ENCODE measurements around the gene CTNNBIP1. TPM values are rescaled to one million over a fixed set of nuclear protein-coding genes. Genes with fewer than 3 reads are reported as not detected.

The CTNNBIP1 gene
- total RNA-seq, 8 experiments from 2014 or later, result 4.9 to 33.1 (median 24.1) TPM

- 0 to 80% (median 27%) methylated on average over 1 to 7 of the region's 9 CpGs; no CpG with 5 or more reads in 3 of the 10 experiments for WGBS, 10 experiments
- H3K27ac ChIP-seq, result peak overlapping the region; percentile 14 to 48
- no peak for ATAC-seq (replicated peaks in 6 of 8)
These were observed 74.7 kb downstream of the CTNNBIP1 start for GRCh38 chr1:9835404-9835757.

DNA sequence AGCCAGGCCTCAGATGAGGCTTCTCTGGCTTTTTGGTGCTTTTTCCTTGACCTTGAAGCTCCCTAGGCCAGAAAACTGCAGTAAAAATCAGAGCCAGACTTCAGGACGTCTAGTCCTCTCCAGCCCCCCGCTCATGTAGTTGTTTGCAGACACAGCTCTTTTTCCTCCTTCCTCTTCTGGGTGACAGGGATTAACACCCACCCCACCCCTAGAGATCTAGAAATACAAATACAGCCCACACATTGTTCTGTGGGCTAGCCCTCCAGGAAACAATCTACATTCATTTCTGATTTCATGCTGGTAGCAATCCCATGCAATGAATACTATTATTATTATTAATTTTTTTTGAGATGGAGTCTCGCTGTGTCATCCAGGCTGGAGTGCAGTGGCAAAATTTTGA is 76.4 kb downstream of the CTNNBIP1 start:
- H3K4me1 ChIP-seq (replicated peaks in 1 of 2), result peaks cover 11 to 14% of the 10 kb centered on the region in 2 donors

More at GRCh38 chr1:9835404-9835757, 74.7 kb downstream of the CTNNBIP1 start:
- in situ Hi-C loops (cut with MboI; ENCODE audit: low pct_unique_long_range_greater_than_20kb in 2 of 9, low sequenced_read_pairs in 9 of 9, unreplicated experiment in 9 of 9), result no loop called here
- Histone ChIP-seq H3K4me1 (replicated peaks in 1 of 2) (peaks cover 11 to 14% of the 10 kb centered on the region in 2 donors), H3K4me3 (no peak overlapping the region)

DNA sequence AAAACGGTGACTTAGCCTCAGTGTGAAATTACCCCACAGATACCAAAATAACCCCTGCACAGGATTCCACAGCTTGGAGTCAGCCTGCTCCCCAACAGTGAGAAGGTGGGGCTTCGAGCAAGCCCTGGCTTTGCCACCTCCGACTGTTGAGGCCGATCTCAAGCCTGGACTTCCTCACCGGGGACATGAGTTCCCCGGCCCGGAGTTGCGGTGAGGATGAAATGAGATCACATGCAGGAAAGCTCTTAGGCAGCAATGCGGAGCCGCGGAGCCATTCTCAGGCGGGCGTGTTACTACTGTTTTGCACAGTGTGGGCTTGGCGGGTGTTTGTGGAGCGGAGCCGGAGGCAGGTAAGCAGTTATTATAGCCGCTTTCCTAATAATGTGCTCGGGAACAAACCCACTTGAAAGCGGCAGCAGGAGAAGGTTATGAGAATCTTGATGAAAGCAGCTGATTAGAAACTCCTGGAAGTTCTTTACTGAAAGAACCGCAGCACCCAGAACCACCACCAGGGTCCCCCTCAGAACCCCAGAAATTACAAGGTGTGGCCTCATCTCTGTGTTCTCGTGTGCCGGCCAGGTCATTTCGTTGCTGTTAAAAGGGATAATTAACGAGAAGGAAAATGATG is 82.4 kb downstream of the CTNNBIP1 start:
- WGBS, 10 experiments, result 71 to 100% (median 82%) methylated on average over 1 to 20 of the region's 24 CpGs
- H3K4me1 ChIP-seq (replicated peaks in 1 of 2), result peaks cover 11 to 23% of the 10 kb centered on the region in 2 donors
- no peak overlapping the region for H3K27ac ChIP-seq
- H3K4me3 ChIP-seq, result no peak overlapping the region
- ATAC-seq (replicated peaks in 6 of 8), result no peak
- in situ Hi-C loops (cut with MboI; ENCODE audit: low pct_unique_long_range_greater_than_20kb in 2 of 9, low sequenced_read_pairs in 9 of 9, unreplicated experiment in 9 of 9), result no loop called here

More for the DNA sequence above, 76.4 kb downstream of the CTNNBIP1 start:
- Histone ChIP-seq H3K27ac (no peak overlapping the region), H3K4me3 (no peak overlapping the region)
- 69 to 89% (median 78%) methylated on average over 1 to 3 of the region's 3 CpGs; no CpG with 5 or more reads in 6 of the 10 experiments for WGBS, 10 experiments
- no peak for ATAC-seq (replicated peaks in 6 of 8)
- in situ Hi-C loops (cut with MboI; ENCODE audit: low pct_unique_long_range_greater_than_20kb in 2 of 9, low sequenced_read_pairs in 9 of 9, unreplicated experiment in 9 of 9), result no loop called here

GRCh38 chr1:9826616-9827015 is 83.5 kb downstream of the CTNNBIP1 start:
- Histone ChIP-seq H3K4me3 (no peak overlapping the region), H3K4me1 (replicated peaks in 1 of 2) (peaks cover 17 to 29% of the 10 kb centered on the region in 2 donors), H3K27ac (peak overlapping the region in 1 of 2 donors; percentile 9)
- in situ Hi-C loops (cut with MboI; ENCODE audit: low pct_unique_long_range_greater_than_20kb in 2 of 9, low sequenced_read_pairs in 9 of 9, unreplicated experiment in 9 of 9), result no loop called here
- WGBS, 10 experiments, result 43 to 100% (median 80%) methylated on average over 1 to 3 of the region's 3 CpGs; no CpG with 5 or more reads in 5 of the 10 experiments
- ATAC-seq (replicated peaks in 6 of 8), result no peak

DNA sequence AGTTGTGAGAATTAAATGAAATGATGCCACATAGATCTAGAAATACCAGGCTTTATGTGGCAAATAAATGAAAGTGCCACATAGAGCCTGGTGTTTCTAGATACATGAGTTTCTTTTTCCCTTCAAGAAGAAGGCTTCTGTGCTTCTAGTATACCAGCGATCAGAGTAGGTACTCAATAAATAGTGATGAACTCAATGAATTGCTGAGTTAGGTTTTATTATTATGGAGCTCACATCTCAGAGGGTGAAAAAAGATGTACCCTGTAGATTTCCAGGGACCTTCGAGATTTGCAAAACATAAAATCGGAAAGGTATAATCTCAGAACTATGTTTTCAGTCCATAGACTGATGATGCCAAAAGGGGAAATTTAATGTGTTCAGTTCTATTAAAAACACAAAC is 84.0 kb downstream of the CTNNBIP1 start:
- in situ Hi-C loops (cut with MboI; ENCODE audit: low pct_unique_long_range_greater_than_20kb in 2 of 9, low sequenced_read_pairs in 9 of 9, unreplicated experiment in 9 of 9), result no loop called here
- WGBS, 10 experiments, result 33 to 100% (median 91%) methylated on average over 1 to 3 of the region's 3 CpGs; no CpG with 5 or more reads in 1 of the 10 experiments
- Histone ChIP-seq H3K4me1 (replicated peaks in 1 of 2) (peaks cover 22 to 33% of the 10 kb centered on the region in 2 donors), H3K27ac (no peak overlapping the region), H3K4me3 (no peak overlapping the region)
- ATAC-seq (replicated peaks in 6 of 8), result no peak

GRCh38 chr1:9825093-9826074 is 84.7 kb downstream of the CTNNBIP1 start:
- Histone ChIP-seq H3K4me1 (replicated peaks in 1 of 2) (peaks cover 28 to 36% of the 10 kb centered on the region in 2 donors), H3K27ac (peak overlapping the region in 1 of 2 donors; percentile 25), H3K4me3 (no peak overlapping the region)
- in situ Hi-C loops (cut with MboI; ENCODE audit: low pct_unique_long_range_greater_than_20kb in 2 of 9, low sequenced_read_pairs in 9 of 9, unreplicated experiment in 9 of 9), result no loop called here
- WGBS, 10 experiments, result 9 to 44% (median 25%) methylated on average over 1 to 15 of the region's 17 CpGs; no CpG with 5 or more reads in 1 of the 10 experiments
- peak; percentile 20 to 69 (median 42) for ATAC-seq (replicated peaks in 6 of 8)

GRCh38 chr1:9824702-9825089 is 85.4 kb downstream of the CTNNBIP1 start:
- Histone ChIP-seq H3K4me1 (replicated peaks in 1 of 2) (peaks cover 28 to 36% of the 10 kb centered on the region in 2 donors), H3K4me3 (peak overlapping the region in 4 of 5 donors; percentile 72 to 93 (median 90)), H3K27ac (peak overlapping the region in 1 of 2 donors; percentile 78)
- WGBS, 10 experiments, result 0 to 90% (median 53%) methylated on average over 1 to 5 of the region's 12 CpGs; no CpG with 5 or more reads in 4 of the 10 experiments
- in situ Hi-C loops (cut with MboI; ENCODE audit: low pct_unique_long_range_greater_than_20kb in 2 of 9, low sequenced_read_pairs in 9 of 9, unreplicated experiment in 9 of 9), result no loop called here
- ATAC-seq (replicated peaks in 6 of 8), result no peak

- peak within 1 kb of the TSS; percentile 85 to 90 for H3K27ac ChIP-seq
- ATAC-seq (replicated peaks in 6 of 8), result peak; percentile 60 to 85 (median 80)
- H3K4me3 ChIP-seq, result peak within 1 kb of the TSS; percentile 57 to 93 (median 88)
- 4 to 20% (median 9%) methylated on average over 1 to 12 of the region's 93 CpGs; no CpG with 5 or more reads in 6 of the 10 experiments for WGBS, 10 experiments
- in situ Hi-C loops (cut with MboI; ENCODE audit: low pct_unique_long_range_greater_than_20kb in 2 of 9, low sequenced_read_pairs in 9 of 9, unreplicated experiment in 9 of 9), result no loop called here
- peaks cover 28 to 36% of the 10 kb centered on the region in 2 donors for H3K4me1 ChIP-seq (replicated peaks in 1 of 2)
These were observed 85.9 kb downstream of the CTNNBIP1 start, which contains the start of gene CLSTN1 for GRCh38 chr1:9823943-9824701. TSS of gene CLSTN1 (minus strand) at chr1:9823965. CDS start at chr1:9823733, 232 bp downstream.

DNA sequence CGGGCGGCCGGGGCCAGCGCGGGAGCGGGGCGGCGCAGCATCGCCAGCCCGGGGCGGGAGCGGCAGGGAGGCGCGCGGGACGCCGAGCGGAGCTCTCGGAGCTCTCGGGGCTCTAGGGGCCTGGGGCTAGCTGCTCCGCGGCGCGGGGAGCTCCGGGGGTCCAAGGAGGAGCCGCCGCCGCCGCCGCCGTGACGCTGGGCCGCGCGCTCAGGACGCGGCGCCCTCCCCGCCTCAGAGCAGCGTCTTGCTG is 86.5 kb downstream of the CTNNBIP1 start:
- H3K4me1 ChIP-seq (replicated peaks in 1 of 2), result peaks cover 28 to 36% of the 10 kb centered on the region in 2 donors
- ATAC-seq (replicated peaks in 6 of 8), result peak; percentile 14 to 48 (median 34)
- peak overlapping the region; percentile 57 to 93 (median 88) for H3K4me3 ChIP-seq
- WGBS, 10 experiments, result no CpG with 5 or more reads among the region's 40 CpGs
- in situ Hi-C loops (cut with MboI; ENCODE audit: low pct_unique_long_range_greater_than_20kb in 2 of 9, low sequenced_read_pairs in 9 of 9, unreplicated experiment in 9 of 9), result no loop called here
- peak overlapping the region; percentile 85 to 90 for H3K27ac ChIP-seq

GRCh38 chr1:9822897-9823692 is 87.0 kb downstream of the CTNNBIP1 start:
- Histone ChIP-seq H3K4me1 (replicated peaks in 1 of 2) (peaks cover 28 to 36% of the 10 kb centered on the region in 2 donors), H3K4me3 (peak overlapping the region; percentile 57 to 93 (median 88)), H3K27ac (peak overlapping the region; percentile 85 to 90)
- WGBS, 10 experiments, result 0 to 7% (median 0%) methylated on average over 1 to 23 of the region's 71 CpGs; no CpG with 5 or more reads in 1 of the 10 experiments
- in situ Hi-C loops (cut with MboI; ENCODE audit: low pct_unique_long_range_greater_than_20kb in 2 of 9, low sequenced_read_pairs in 9 of 9, unreplicated experiment in 9 of 9), result no loop called here
- peak in 7 of 8 experiments; percentile 2 to 13 (median 6) for ATAC-seq (replicated peaks in 6 of 8)

- ATAC-seq (replicated peaks in 6 of 8), result no peak
- no peak overlapping the region for H3K27ac ChIP-seq
- in situ Hi-C loops (cut with MboI; ENCODE audit: low pct_unique_long_range_greater_than_20kb in 2 of 9, low sequenced_read_pairs in 9 of 9, unreplicated experiment in 9 of 9), result no loop called here
- peaks cover 28 to 36% of the 10 kb centered on the region in 2 donors for H3K4me1 ChIP-seq (replicated peaks in 1 of 2)
- H3K4me3 ChIP-seq, result peak overlapping the region; percentile 57 to 93 (median 88)
- WGBS, 10 experiments, result 0 to 23% (median 2%) methylated on average over 1 to 8 of the region's 8 CpGs; no CpG with 5 or more reads in 1 of the 10 experiments
These were observed 87.6 kb downstream of the CTNNBIP1 start for GRCh38 chr1:9822490-9822889.

DNA sequence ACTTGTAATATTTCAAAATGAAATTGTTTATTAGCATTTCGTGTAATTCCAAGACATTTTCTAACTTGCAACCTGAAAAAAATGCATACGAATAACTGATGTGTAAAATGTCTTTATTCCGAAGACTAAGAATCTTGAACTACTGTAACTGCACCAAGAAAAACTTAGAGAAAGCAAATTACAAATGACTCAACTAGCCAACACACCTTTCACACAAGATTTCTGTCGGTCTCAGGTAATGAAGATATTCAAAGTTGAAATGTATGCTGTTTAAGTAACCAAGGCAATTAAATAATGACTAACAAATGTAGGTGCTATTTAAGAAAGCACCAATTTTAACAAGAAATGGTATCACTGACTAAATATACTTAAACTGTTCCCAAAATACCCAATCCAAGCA is 88.4 kb downstream of the CTNNBIP1 start:
- in situ Hi-C loops (cut with MboI; ENCODE audit: low pct_unique_long_range_greater_than_20kb in 2 of 9, low sequenced_read_pairs in 9 of 9, unreplicated experiment in 9 of 9), result no loop called here
- no peak for ATAC-seq (replicated peaks in 6 of 8)
- H3K4me3 ChIP-seq, result peak overlapping the region; percentile 57 to 93 (median 88)
- 30 to 83% (median 67%) methylated on average over 3 to 4 of the region's 4 CpGs; no CpG with 5 or more reads in 1 of the 10 experiments for WGBS, 10 experiments
- H3K27ac ChIP-seq, result no peak overlapping the region
- H3K4me1 ChIP-seq (replicated peaks in 1 of 2), result peaks cover 28 to 33% of the 10 kb centered on the region in 2 donors
